Stimulated activated naive B cell treated with anti-CD40 and anti-IgM and Interleukin-4, amounts not matched to agents 10 μg/mL and 1 μg/mL and 100 μg/mL, for 72 hours (primary cell): ENCODE results near the gene SNRK.

Source experiments
- ATAC-seq, 2 donors: fragments of 150-1000 bp; cut with Tn5 transposase; replicated peaks; 2 replicates each; pipeline ENCODE4 v1.10.0; 2021; ENCODE audit warnings: moderate library complexity in 1 of 2
- DNase-seq: peaks from one replicate; pipeline ENCODE4 v3.0.0; 2021
- H3K27ac Mint-ChIP-seq: one replicate; pipeline ENCODE4 v1.8.0; 2022; ENCODE audit warnings: mild to moderate bottlenecking, mixed read lengths
- H3K27me3 Mint-ChIP-seq, 2 donors: one replicate each; pipeline ENCODE4 v1.8.0; 2022; ENCODE audit warnings: mixed read lengths in 2 of 2
- H3K36me3 Mint-ChIP-seq, 2 donors: one replicate each; pipeline ENCODE4 v1.8.0; 2022; ENCODE audit warnings: mixed read lengths in 2 of 2, mild to moderate bottlenecking in 1 of 2
- H3K4me1 Mint-ChIP-seq, 2 donors: one replicate each; pipeline ENCODE4 v1.8.0; 2022; ENCODE audit warnings: mixed read lengths in 2 of 2, mild to moderate bottlenecking in 1 of 2
- H3K4me3 Mint-ChIP-seq, 2 donors: one replicate each; pipeline ENCODE4 v1.8.0; 2022; ENCODE audit warnings: mild to moderate bottlenecking in 2 of 2, mixed read lengths in 2 of 2, moderate library complexity in 1 of 2
- H3K9me3 Mint-ChIP-seq, 2 donors: one replicate each; pipeline ENCODE4 v1.8.0; 2022; ENCODE audit warnings: mixed read lengths in 2 of 2, mild to moderate bottlenecking in 1 of 2

SNRK gene, protein sequence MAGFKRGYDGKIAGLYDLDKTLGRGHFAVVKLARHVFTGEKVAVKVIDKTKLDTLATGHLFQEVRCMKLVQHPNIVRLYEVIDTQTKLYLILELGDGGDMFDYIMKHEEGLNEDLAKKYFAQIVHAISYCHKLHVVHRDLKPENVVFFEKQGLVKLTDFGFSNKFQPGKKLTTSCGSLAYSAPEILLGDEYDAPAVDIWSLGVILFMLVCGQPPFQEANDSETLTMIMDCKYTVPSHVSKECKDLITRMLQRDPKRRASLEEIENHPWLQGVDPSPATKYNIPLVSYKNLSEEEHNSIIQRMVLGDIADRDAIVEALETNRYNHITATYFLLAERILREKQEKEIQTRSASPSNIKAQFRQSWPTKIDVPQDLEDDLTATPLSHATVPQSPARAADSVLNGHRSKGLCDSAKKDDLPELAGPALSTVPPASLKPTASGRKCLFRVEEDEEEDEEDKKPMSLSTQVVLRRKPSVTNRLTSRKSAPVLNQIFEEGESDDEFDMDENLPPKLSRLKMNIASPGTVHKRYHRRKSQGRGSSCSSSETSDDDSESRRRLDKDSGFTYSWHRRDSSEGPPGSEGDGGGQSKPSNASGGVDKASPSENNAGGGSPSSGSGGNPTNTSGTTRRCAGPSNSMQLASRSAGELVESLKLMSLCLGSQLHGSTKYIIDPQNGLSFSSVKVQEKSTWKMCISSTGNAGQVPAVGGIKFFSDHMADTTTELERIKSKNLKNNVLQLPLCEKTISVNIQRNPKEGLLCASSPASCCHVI

DNA sequence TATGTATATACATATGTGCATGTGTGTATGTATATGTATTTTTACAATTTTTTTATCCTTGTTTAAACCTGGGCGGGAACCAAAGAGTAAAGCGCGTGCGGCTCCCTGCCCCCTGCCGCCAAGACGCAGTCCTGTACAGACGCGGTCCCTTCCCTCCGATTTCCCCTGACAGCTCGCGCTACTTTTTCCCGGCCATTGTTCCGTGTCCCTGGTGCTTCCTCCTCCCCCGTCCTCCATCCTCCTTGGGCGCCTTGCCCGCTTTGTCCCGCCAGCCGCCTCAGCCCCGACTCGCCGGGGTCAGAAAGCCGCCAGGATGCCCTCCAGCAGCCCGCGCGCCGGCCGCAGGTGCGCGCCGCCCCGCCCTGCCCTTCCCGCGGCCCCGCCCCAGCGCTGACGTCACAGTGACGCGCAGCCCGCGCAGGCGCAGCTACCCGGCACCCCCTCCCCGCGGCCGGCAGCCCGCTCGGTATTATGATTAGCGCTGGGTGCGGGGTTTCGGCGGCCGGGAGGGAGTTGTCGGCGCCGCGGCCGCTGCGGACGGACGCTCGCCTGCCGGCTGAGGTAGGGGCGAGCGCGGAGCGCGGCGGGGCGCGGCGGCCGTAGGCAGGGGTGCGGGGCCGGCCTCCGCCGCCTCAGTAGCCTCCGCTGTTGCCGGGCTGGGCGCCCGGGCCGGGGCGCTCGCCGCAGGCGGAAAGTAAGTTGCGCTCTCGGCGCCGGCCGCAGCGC is at the start of gene SNRK:
Gene SNRK, plus strand, starts transcription at position 426 of the 726 bp plus-strand sequence. CDS start 16,664 bp downstream, outside the sequence.
- no peaks in the 10 kb centered on the region for H3K9me3 Mint-ChIP-seq
- H3K27me3 Mint-ChIP-seq, result peaks cover 0 to 4% of the 10 kb centered on the region in 2 donors
- H3K36me3 Mint-ChIP-seq, result peaks cover 11 to 13% of the 10 kb centered on the region in 2 donors
- ATAC-seq (peak; percentile 90 to 95), DNase-seq (peak; percentile 83)
- H3K27ac Mint-ChIP-seq, result peak within 1 kb of the TSS; percentile 94
- peaks cover 27 to 40% of the 10 kb centered on the region in 2 donors for H3K4me1 Mint-ChIP-seq
- H3K4me3 Mint-ChIP-seq, result peak within 1 kb of the TSS; percentile 95 to 97

DNA sequence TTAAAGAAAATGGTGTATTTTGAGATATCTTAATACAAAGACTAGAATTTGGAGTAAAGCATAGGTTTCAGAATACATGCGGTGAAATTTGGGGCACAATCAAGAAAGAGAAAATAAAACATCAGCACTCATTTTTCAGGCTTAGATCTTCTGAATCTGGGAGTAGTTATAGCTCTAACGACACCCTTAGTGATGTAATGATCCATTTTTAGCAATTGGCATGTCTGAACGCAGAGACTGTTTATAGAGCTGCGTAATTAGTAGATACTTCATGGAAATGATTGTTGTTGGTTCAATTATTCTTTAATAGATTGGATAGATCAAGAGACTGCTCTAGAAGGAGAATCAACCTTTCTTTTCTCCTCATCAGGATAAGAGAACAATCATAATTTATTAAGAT is 47.5 kb upstream of the SNRK start:
- ATAC-seq (no peak), DNase-seq (no peak)
- peaks cover under 1 to 1% of the 10 kb centered on the region in 2 donors for H3K4me1 Mint-ChIP-seq
- H3K9me3 Mint-ChIP-seq, result no peaks in the 10 kb centered on the region
- no peak overlapping the region for H3K4me3 Mint-ChIP-seq
- peaks cover 0 to 6% of the 10 kb centered on the region in 2 donors for H3K27me3 Mint-ChIP-seq
- no peaks in the 10 kb centered on the region for H3K36me3 Mint-ChIP-seq
- no peak overlapping the region for H3K27ac Mint-ChIP-seq

DNA sequence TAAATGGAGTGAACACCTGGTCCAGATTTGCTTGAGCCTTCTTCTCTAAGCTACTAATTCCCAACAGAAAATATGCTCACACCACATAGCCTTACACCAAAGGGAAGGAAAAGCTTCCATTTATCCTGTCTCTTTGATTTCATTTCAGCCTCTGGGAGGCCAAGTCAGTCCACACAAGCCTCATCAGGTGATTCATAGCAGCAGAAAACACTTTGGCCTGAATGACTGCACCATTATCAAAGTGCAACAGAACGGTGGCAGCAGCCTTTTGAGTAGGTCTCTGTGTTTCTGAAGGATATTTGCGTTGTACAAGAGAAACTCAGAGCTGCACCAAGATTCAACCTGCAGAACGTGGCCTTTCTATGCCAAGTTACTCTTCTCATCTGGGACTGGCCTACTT is 46.6 kb upstream of the SNRK start:
- no peak overlapping the region for H3K4me3 Mint-ChIP-seq
- H3K9me3 Mint-ChIP-seq, result no peaks in the 10 kb centered on the region
- ATAC-seq, result no peak
- DNase-seq, result no peak
- peaks cover 7 to 9% of the 10 kb centered on the region in 2 donors for H3K4me1 Mint-ChIP-seq
- peaks cover 0 to 6% of the 10 kb centered on the region in 2 donors for H3K27me3 Mint-ChIP-seq
- no peaks in the 10 kb centered on the region for H3K36me3 Mint-ChIP-seq
- no peak overlapping the region for H3K27ac Mint-ChIP-seq

DNA sequence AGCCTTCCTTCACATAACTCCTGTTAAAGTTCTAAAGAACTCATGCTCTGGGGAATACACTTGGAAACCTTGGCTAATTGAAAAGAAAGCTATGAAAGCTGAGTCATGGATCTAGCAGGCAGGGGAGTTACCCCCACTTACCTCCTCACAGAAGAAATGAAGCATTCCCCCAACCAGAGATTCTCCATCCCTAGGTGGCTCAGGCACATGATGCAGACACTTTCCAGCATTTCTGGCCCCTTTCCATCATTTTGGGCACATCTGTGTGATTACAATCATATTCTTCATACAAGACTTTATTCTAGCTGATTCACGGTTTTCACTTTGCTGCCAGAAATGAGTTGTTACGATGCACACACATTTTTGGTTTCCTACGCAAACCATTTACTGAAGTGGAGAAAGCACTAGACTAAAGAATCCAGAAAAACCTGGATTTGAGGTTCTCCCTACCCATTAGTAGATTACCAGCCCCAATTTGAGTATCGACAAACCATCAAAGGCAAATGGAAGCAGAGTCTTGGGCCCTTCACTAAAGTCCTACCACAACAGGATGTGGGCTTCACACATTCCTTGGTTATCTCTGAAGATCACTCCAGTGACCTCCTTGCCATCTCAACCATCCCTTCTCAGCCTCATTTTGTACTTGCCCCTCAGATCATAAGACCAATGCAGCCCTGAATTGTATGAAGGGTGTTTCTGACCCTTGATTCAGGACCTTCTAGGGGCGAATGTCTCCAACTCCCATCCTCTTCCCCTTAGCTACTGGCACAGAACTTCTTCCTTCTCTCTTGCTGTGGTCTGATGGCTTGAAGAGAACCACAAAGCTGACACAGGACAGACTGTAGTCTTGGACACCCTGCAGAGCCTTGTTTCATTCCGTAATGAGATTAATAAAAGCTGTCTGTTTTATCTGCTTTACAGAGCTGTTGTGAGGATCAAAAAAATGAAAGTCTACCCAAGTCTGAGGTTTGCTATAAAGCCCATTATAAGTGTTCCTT is 42.5 kb upstream of the SNRK start:
- peak in 1 of 2 donors; percentile 28 for ATAC-seq
- no peak overlapping the region for H3K27ac Mint-ChIP-seq

DNA sequence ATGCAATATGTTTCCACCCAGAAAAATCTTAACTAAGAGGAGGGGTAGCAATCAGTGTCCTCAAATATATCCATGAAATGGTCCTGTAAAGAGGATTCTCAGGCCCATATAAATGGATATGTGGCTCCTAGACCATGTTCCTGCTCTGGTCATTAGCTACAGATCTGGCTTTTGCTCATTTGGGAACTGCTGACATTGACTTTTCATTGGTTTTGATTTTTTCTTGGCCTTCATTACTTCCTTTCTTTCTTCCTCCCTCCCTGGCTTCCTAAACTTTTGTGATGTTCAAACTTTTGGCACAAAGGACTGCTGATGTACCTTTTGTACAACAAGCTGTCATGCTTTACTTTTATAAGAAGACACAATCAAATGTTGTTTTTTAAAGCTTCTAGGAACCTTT is 41.6 kb upstream of the SNRK start:
- H3K4me3 Mint-ChIP-seq, result no peak overlapping the region
- no peak for ATAC-seq
- H3K27ac Mint-ChIP-seq, result no peak overlapping the region
- H3K4me1 Mint-ChIP-seq, result peaks cover 40 to 53% of the 10 kb centered on the region in 2 donors
- H3K9me3 Mint-ChIP-seq, result peaks cover 0 to 3% of the 10 kb centered on the region in 2 donors
- DNase-seq, result no peak
- no peaks in the 10 kb centered on the region for H3K27me3 Mint-ChIP-seq
- H3K36me3 Mint-ChIP-seq, result no peaks in the 10 kb centered on the region

More for the DNA sequence above, 42.5 kb upstream of the SNRK start:
- no peaks in the 10 kb centered on the region for H3K36me3 Mint-ChIP-seq
- no peaks in the 10 kb centered on the region for H3K27me3 Mint-ChIP-seq
- H3K9me3 Mint-ChIP-seq, result no peaks in the 10 kb centered on the region
- H3K4me1 Mint-ChIP-seq, result peaks cover 38 to 48% of the 10 kb centered on the region in 2 donors
- no peak overlapping the region for H3K4me3 Mint-ChIP-seq
- DNase-seq, result no peak

DNA sequence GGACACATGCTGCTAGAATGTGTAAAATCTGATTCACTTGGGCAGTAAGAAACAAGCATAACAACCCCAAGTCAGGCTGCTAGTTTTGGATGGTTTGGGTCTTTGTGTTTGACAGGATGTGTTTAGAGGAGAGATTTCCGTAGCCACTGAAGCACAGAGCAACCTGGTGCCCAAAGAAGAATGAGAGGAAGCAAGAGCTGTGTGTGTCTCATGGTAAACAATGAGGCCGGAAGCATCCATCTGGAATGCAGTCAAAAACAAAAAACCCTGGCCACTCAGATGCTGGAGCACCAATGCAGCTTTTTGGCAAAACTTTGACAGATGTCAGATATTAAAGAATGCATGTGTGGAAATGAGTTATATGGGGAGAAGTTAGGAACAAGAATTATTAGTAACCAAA is 39.4 kb upstream of the SNRK start:
- DNase-seq (no peak), ATAC-seq (peak; percentile 42 to 58)
- Mint-ChIP-seq H3K27ac (no peak overlapping the region), H3K36me3 (no peaks in the 10 kb centered on the region), H3K4me3 (no peak overlapping the region), H3K27me3 (peaks cover 0 to 4% of the 10 kb centered on the region in 2 donors), H3K9me3 (peaks cover 0 to 3% of the 10 kb centered on the region in 2 donors), H3K4me1 (peaks cover 40 to 53% of the 10 kb centered on the region in 2 donors)

DNA sequence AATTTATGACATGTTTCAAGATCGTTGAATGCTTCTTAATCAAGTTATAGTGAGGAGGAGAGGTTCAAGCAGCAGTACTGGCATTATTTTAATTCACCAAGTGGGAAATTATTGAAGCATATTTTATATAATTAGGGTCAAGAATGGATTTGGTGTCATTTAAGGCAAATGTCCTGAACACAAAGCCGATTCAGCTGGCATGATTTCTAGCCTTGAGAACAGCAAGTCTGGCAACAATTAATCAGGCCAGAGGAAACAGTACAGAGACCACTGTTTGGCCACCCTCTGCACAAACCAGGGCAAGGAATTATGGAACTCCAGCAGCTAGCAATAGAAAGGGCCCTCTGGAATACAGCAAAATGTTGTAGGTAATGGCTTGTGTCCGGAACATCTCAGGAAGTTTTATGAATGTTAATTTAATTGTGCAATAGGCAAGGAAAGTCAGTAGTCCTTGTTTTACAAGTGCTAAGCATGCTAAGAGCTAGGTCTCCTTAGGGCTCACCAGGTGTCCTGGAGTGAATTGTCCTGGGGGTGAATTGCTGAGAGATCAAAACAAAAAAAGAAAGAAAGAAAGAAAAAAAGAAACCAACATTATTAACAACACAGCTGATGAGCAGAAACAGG is 38.7 kb upstream of the SNRK start:
- Mint-ChIP-seq H3K36me3 (no peaks in the 10 kb centered on the region), H3K27ac (no peak overlapping the region)

DNA sequence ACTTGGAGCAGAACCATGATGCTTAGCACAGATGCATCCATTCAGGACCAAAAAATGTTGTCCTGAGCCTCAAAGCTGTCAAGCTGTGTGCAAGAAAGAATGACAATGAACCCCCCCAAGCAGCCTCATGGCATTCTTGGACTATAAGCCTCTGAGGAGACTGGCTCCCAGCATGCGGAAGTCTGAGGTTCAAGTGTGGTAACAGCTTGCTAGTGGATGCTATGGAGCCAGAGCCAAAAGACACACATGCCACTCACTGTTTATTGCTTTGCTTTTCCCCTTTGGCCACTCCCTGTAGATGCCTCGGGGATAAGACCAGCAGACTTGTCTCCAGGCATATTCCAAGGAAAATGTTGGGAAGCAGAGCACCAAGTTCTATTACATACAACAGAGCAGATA is 38.2 kb upstream of the SNRK start:
- Mint-ChIP-seq H3K9me3 (peaks cover 0 to 3% of the 10 kb centered on the region in 2 donors), H3K27me3 (peaks cover 0 to 7% of the 10 kb centered on the region in 2 donors), H3K4me1 (peaks cover 40 to 53% of the 10 kb centered on the region in 2 donors), H3K27ac (no peak overlapping the region), H3K36me3 (no peaks in the 10 kb centered on the region), H3K4me3 (no peak overlapping the region)
- DNase-seq, result no peak
- ATAC-seq, result no peak

More for the DNA sequence above, 38.7 kb upstream of the SNRK start:
- Mint-ChIP-seq H3K4me3 (no peak overlapping the region), H3K4me1 (peaks cover 40 to 53% of the 10 kb centered on the region in 2 donors), H3K27me3 (peaks cover 0 to 6% of the 10 kb centered on the region in 2 donors), H3K9me3 (peaks cover 0 to 3% of the 10 kb centered on the region in 2 donors)
- no peak for DNase-seq
- ATAC-seq, result no peak

DNA sequence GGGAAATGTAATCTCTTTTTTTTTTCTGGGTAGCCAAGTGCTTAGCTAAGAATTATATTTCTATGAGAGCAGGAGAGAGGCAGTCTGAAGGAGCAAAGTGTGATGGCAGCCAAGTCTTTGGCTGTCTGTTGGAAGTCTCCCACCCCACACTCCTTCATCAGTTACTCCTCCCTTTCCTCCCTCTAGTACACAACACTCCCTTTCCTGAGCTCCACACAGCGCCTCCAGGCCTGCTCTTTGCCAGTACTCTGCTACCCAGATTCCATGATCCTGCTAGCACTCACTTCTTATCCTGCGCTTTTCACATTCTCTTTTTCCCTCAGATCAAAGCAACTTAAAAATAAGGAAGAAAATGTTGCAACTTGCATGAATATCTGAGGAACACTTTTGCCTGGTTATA is 37.4 kb upstream of the SNRK start:
- DNase-seq (no peak), ATAC-seq (no peak)
- Mint-ChIP-seq H3K9me3 (peaks cover 0 to 3% of the 10 kb centered on the region in 2 donors), H3K4me3 (no peak overlapping the region), H3K27ac (no peak overlapping the region), H3K27me3 (peaks cover 0 to 7% of the 10 kb centered on the region in 2 donors), H3K4me1 (peaks cover 37 to 50% of the 10 kb centered on the region in 2 donors), H3K36me3 (no peaks in the 10 kb centered on the region)

DNA sequence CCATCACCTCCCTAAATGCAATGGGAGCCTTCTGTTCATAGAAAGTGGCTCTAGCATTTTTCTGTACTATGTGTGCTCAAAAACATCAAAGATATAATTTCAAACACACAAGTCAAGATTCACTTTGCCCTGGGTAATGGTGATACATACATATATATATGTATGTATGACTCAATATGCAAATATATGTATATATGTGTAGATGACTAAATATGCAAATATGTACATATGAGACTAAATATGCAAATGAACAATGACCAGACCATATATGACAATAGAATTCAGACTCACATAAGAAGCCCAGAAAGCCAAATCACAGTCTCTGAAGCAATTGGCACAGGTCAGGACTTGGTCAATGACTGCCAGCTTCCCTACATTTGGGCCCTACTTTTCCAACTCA is 36.9 kb upstream of the SNRK start:
- ATAC-seq, result peak in 1 of 2 donors; percentile 43
- DNase-seq, result no peak
- peaks cover 0 to 7% of the 10 kb centered on the region in 2 donors for H3K27me3 Mint-ChIP-seq
- no peaks in the 10 kb centered on the region for H3K36me3 Mint-ChIP-seq
- no peak overlapping the region for H3K4me3 Mint-ChIP-seq
- H3K9me3 Mint-ChIP-seq, result peaks cover 0 to 3% of the 10 kb centered on the region in 2 donors
- H3K4me1 Mint-ChIP-seq, result peaks cover 33 to 46% of the 10 kb centered on the region in 2 donors
- no peak overlapping the region for H3K27ac Mint-ChIP-seq

DNA sequence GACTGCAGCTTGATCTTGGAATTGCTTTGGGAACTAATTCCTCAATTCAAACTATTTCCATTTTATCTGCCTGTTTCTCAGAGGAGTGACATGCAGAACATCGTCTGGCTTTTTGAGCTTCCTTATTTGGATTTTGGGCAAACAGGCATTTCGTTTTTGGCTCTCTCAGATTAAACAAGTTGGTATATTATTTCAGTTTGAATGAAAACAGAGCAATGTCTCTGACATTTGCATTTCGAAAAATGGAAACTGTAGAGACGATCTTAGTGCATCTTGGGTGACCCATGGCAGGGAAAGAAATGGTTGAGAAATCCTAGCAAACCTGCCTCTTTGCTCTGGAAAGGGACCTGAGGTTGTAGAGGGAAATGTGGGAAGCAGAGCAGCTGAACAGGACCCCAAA is 33.0 kb upstream of the SNRK start:
- Mint-ChIP-seq H3K4me1 (peaks cover 30 to 36% of the 10 kb centered on the region in 2 donors), H3K36me3 (no peaks in the 10 kb centered on the region), H3K27me3 (peaks cover 0 to 7% of the 10 kb centered on the region in 2 donors), H3K4me3 (no peak overlapping the region), H3K27ac (no peak overlapping the region), H3K9me3 (peaks cover 0 to 3% of the 10 kb centered on the region in 2 donors)
- ATAC-seq (no peak), DNase-seq (no peak)

DNA sequence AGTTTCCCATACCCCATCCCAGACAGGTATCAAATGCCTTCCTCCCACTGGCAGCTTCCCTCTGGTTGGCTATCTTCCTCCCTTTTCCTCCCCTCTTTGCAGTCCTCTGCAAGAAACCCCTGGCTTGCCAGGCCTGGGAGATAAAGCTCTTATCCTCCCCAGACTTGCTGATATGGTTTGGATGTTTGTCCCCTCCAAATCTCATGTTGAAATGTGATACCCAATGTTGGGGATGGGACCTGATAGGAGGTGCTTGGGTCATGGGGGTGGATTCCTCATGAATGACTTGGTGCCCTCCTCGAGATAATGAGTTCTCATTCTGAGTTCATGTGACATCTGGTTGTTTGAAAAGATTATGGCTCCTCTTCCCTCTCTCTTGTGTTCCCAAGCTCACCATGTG is 32.2 kb upstream of the SNRK start:
- no peak for DNase-seq
- Mint-ChIP-seq H3K4me1 (peaks cover 30 to 38% of the 10 kb centered on the region in 2 donors), H3K9me3 (peaks cover 0 to 1% of the 10 kb centered on the region in 2 donors), H3K27me3 (peaks cover 0 to 7% of the 10 kb centered on the region in 2 donors), H3K27ac (no peak overlapping the region), H3K36me3 (no peaks in the 10 kb centered on the region), H3K4me3 (no peak overlapping the region)
- no peak for ATAC-seq

DNA sequence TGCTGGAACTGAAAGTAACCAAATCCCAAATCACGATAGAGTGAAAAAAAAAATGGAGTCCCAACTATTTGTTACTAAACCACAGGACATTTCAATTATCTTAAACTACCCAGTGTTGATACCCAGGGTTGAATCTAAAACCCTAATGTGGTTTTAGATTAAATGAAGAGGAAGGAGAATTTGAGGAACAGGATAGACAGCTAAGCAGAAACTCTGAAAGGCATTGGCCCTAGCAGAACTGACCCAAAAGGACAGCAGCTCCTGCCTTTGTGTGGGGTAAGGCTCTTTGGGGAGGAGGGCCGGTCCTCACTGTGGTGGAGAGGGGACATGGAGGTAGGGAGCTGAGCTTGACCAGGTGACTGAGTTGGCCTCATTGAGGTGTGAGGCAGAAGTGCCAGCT is 30.7 kb upstream of the SNRK start:
- H3K9me3 Mint-ChIP-seq, result no peaks in the 10 kb centered on the region
- peaks cover 30 to 42% of the 10 kb centered on the region in 2 donors for H3K4me1 Mint-ChIP-seq
- H3K27ac Mint-ChIP-seq, result no peak overlapping the region
- H3K36me3 Mint-ChIP-seq, result no peaks in the 10 kb centered on the region
- no peak for DNase-seq
- no peak overlapping the region for H3K4me3 Mint-ChIP-seq
- no peak for ATAC-seq
- peaks cover 0 to 7% of the 10 kb centered on the region in 2 donors for H3K27me3 Mint-ChIP-seq
